Stimulated activated CD4-positive, alpha-beta T cell treated with anti-CD3 and anti-CD28 coated beads, TNF-alpha, amount 100 ng/mL, for 48 hours (primary cell): ENCODE data around the gene CCDC90B.
"Not testable (repeated sequence)": the region's sequence is repeated elsewhere in the genome, so short reads cannot be mapped to it uniquely, and the experiment has no call there.

Experiments used
- DNase-seq, 3 donors: peaks; one replicate each; pipeline ENCODE4 v3.0.0-alpha.2; 2020; ENCODE audit warnings: low read depth in 3 of 3

Gene CCDC90B

GRCh38 chr11:83287631-83288030 is 1.5 kb upstream of the CCDC90B start:
- no peak for DNase-seq

- DNase-seq, result no peak
Measured at GRCh38 chr11:83285151-83285770, 906 bp downstream of the CCDC90B start.

- DNase-seq, result no peak
Measured at GRCh38 chr11:83284501-83285150, 1.5 kb downstream of the CCDC90B start.

- DNase-seq, result no peak
Measured at GRCh38 chr11:83282084-83282716, 4.0 kb downstream of the CCDC90B start.

GRCh38 chr11:83280256-83280655 is 5.9 kb downstream of the CCDC90B start:
- DNase-seq, result no peak

- no peak for DNase-seq
Measured at GRCh38 chr11:83278351-83278750, 7.8 kb downstream of the CCDC90B start.

- no peak for DNase-seq
Measured at GRCh38 chr11:83275888-83276641, 10.1 kb downstream of the CCDC90B start.

- DNase-seq, result no peak
Measured at GRCh38 chr11:83272627-83273026, 13.5 kb downstream of the CCDC90B start.

- DNase-seq, result not testable (repeated sequence)
Measured at GRCh38 chr11:83271734-83272133, 14.4 kb downstream of the CCDC90B start.

- DNase-seq, result not testable (repeated sequence)
Measured at GRCh38 chr11:83269080-83269479, 17.1 kb downstream of the CCDC90B start.

- DNase-seq, result no peak
Measured at GRCh38 chr11:83265331-83265730, 20.8 kb downstream of the CCDC90B start.

GRCh38 chr11:83259559-83259958 is 26.6 kb downstream of the CCDC90B start:
- no peak for DNase-seq

GRCh38 chr11:83257761-83258168 is 28.4 kb downstream of the CCDC90B start:
- DNase-seq, result no peak

GRCh38 chr11:83256602-83257340 is 29.4 kb downstream of the CCDC90B start:
- DNase-seq, result no peak

- DNase-seq, result no peak
Measured at GRCh38 chr11:83255366-83255765, 30.8 kb downstream of the CCDC90B start.

GRCh38 chr11:83252941-83253340 is 33.2 kb downstream of the CCDC90B start:
- no peak for DNase-seq

GRCh38 chr11:83252266-83252665 is 33.9 kb downstream of the CCDC90B start:
- no peak for DNase-seq

- DNase-seq, result no peak
Measured at GRCh38 chr11:83249972-83250593, 36.1 kb downstream of the CCDC90B start.

- DNase-seq, result no peak
Measured at GRCh38 chr11:83249445-83249844, 36.7 kb downstream of the CCDC90B start.

- DNase-seq, result peak in 1 of 3 donors; percentile 9
Measured at GRCh38 chr11:83241291-83241946, 44.7 kb downstream of the CCDC90B start.

GRCh38 chr11:83238111-83238510 is 48.1 kb downstream of the CCDC90B start:
- no peak for DNase-seq
